Measurements from ENCODE around the gene ATF6. TPM values are rescaled to one million over a fixed set of nuclear protein-coding genes. Genes with fewer than 3 reads are reported as not detected.

Gene ATF6
- total and polyA plus RNA-seq, 2 of the 8 experiments (the other 6 are each of a cell fraction or from before 2014, with no cell fraction given): 4.6 to 10.0 TPM

GRCh38 chr1:161731241-161731640, 34.9 kb upstream of the ATF6 start:
- 83% methylated on average over 6 of the region's 6 CpGs; no CpG with 5 or more reads in 1 of the 2 experiments for WGBS, 2 experiments (ENCODE audit: extremely low coverage in 1 of 2, insufficient coverage in 1 of 2, insufficient read length in 1 of 2, insufficient replicate concordance in 2 of 2, low coverage in 1 of 2, low lambda C conversion rate in 2 of 2, missing lambda C conversion rate in 1 of 2)

More at GRCh38 chr1:161731241-161731640, 34.9 kb upstream of the ATF6 start:
- CTCF ChIA-PET (ENCODE audit: partially characterized antibody): no interaction called here
- H2BK5ac ChIP-seq (ENCODE audit: low read depth, low read length): no peak overlapping the region
- no peak overlapping the region for H2AFZ ChIP-seq (ENCODE audit: low read length)
- peaks cover 6% of the 10 kb centered on the region; the same call in 1 of the 2 replicates for H3K23me2 ChIP-seq (ENCODE audit: low read depth, low read length)
- no peak overlapping the region for H2BK12ac ChIP-seq (ENCODE audit: low read depth, low read length)
- TF ChIP-seq SRF (IDR thresholded peaks at IDR 0.05; ENCODE audit: low read depth, low read length) (no peak), BRCA1 (IDR thresholded peaks at IDR 0.05; ENCODE audit: low read depth, low read length) (no peak), E2F6 (IDR thresholded peaks at IDR 0.05) (no peak), CBX8 (IDR thresholded peaks at IDR 0.05; ENCODE audit: borderline replicate concordance, low read depth, low read length) (no peak), YY1 (IDR thresholded peaks at IDR 0.05; ENCODE audit: low read depth, low read length) (no peak), POLR2AphosphoS5 (IDR thresholded peaks at IDR 0.05; ENCODE audit: low read depth, low read length) (no peak), MAFK (IDR thresholded peaks at IDR 0.05; ENCODE audit: low read depth, low read length) (no peak), NRF1 (IDR thresholded peaks at IDR 0.05; ENCODE audit: low read depth, low read length) (no peak), RNF2 (IDR thresholded peaks at IDR 0.05; ENCODE audit: borderline replicate concordance, low read depth, low read length, missing control alignments, poor library complexity, severe bottlenecking) (no peak)
- no peak overlapping the region for H2BK120ac ChIP-seq (replicated peaks; ENCODE audit: low read depth, low read length)
- H3K23ac ChIP-seq (ENCODE audit: insufficient read length): no peak overlapping the region
- H4K8ac ChIP-seq (ENCODE audit: extremely low read depth, insufficient read depth, low read length): no peak overlapping the region
- no peak overlapping the region for H2AK5ac ChIP-seq (ENCODE audit: low read depth, low read length)
- POLR2A ChIA-PET (ENCODE audit: partially characterized antibody): interaction anchor here (1.2 kb wide), 1 partner anchor 18 kb away, joined by 3 read pairs; the partner anchor contains the start of gene DUSP12
- H3K14ac ChIP-seq (ENCODE audit: insufficient read length): no peak overlapping the region
- peaks cover under 1 to 8% (median 4%) of the 10 kb centered on the region in 4 experiments; a peak in 4 of 7 replicates for H3K4me1 ChIP-seq (replicated peaks in 1 of 4; ENCODE audit: control insufficient read depth in 3 of 4, insufficient read depth in 4 of 4, low read length in 3 of 4)
- DNase-seq (ENCODE audit: low read depth in 1 of 2, low spot score in 2 of 2) (no peak), FAIRE-seq (no peak)
- no peak overlapping the region for H3K4ac ChIP-seq (replicated peaks; ENCODE audit: insufficient read length, low read depth, low read length)
- no peak overlapping the region for H3K4me2 ChIP-seq (ENCODE audit: insufficient read depth in 1 of 2, low read depth in 2 of 2, low read length in 2 of 2)
- no peak overlapping the region for H3K9ac ChIP-seq (replicated peaks in 1 of 4; ENCODE audit: extremely low read depth in 1 of 4, low read depth in 3 of 4, low read length in 3 of 4)
- no peak overlapping the region for H2BK15ac ChIP-seq (ENCODE audit: low read length)
- H3K36me3 ChIP-seq (ENCODE audit: control insufficient read depth in 2 of 4, insufficient read depth in 4 of 4, low read length in 3 of 4): no peaks in the 10 kb centered on the region
- no peaks in the 10 kb centered on the region for H3K9me3 ChIP-seq (ENCODE audit: insufficient read depth in 2 of 2, low read depth in 1 of 2, low read length in 1 of 2)
- H3K79me2 ChIP-seq (ENCODE audit: control insufficient read depth in 1 of 2, insufficient read depth in 2 of 2, low read length in 2 of 2): no peaks in the 10 kb centered on the region
- H3K4me3 ChIP-seq (ENCODE audit: extremely low read depth in 1 of 4, insufficient read depth in 2 of 4, low read depth in 3 of 4, low read length in 4 of 4): no peak overlapping the region
- H3K56ac ChIP-seq (replicated peaks; ENCODE audit: insufficient read length, low read depth, low read length): no peak overlapping the region
- no peak overlapping the region for H3K27ac ChIP-seq (ENCODE audit: low read depth, low read length)
- H3K79me1 ChIP-seq (ENCODE audit: low read depth, low read length): no peaks in the 10 kb centered on the region
- no peak overlapping the region for H3K18ac ChIP-seq (ENCODE audit: extremely low read depth, low read length)
- H3K27me3 ChIP-seq (replicated peaks in 1 of 4; ENCODE audit: control insufficient read depth in 3 of 4, extremely low read depth in 1 of 4, insufficient read depth in 3 of 4, low read length in 3 of 4): peaks cover 0 to 7% (median 4%) of the 10 kb centered on the region in 4 experiments; a peak in 5 of 7 replicates
- no peak overlapping the region; the same call in 1 of the 2 replicates for H2BK20ac ChIP-seq (ENCODE audit: low read length)
- peaks cover 0 to 1% of the 10 kb centered on the region in 2 experiments for H4K20me1 ChIP-seq (replicated peaks in 1 of 2; ENCODE audit: control insufficient read depth in 1 of 2, insufficient read depth in 2 of 2, low read length in 2 of 2)
- no peak overlapping the region for H4K91ac ChIP-seq (replicated peaks; ENCODE audit: insufficient read length, low read length)
- no peak overlapping the region for H4K5ac ChIP-seq (ENCODE audit: insufficient read length, low read depth, low read length)

All from H1 (cell line).